ENCODE measurements around the gene MARK3.
"Not testable (repeated sequence)": the region's sequence is repeated elsewhere in the genome, so short reads cannot be mapped to it uniquely, and the experiment has no call there.

The MARK3 gene

DNA sequence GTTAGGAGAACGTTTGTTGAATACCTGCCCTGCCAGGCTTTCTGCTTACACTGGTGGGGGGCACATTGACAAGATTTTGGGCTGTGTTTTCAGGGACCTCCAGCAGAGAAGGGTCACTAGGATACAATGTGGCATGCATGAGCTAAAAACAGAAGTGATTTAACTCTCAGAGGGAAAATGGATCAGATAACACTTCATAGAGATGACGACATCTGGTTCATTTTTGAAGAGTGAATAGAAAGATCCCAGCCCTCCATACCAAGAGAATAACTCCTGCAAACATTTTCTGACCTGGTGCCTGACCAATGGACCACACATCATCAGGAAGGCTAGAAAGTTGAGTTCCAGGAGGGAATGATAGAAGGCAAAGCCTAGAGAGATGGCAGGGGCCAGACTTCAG is 103.7 kb downstream of the MARK3 start:
- no peak for DNase-seq (ENCODE audit: low read depth in 2 of 2)

GRCh38 chr14:103489621-103490020 is 104.4 kb downstream of the MARK3 start:
- DNase-seq (ENCODE audit: low read depth in 2 of 2): no peak

GRCh38 chr14:103491691-103492090 is 106.5 kb downstream of the MARK3 start:
- DNase-seq (ENCODE audit: low read depth in 2 of 2): no peak

DNA sequence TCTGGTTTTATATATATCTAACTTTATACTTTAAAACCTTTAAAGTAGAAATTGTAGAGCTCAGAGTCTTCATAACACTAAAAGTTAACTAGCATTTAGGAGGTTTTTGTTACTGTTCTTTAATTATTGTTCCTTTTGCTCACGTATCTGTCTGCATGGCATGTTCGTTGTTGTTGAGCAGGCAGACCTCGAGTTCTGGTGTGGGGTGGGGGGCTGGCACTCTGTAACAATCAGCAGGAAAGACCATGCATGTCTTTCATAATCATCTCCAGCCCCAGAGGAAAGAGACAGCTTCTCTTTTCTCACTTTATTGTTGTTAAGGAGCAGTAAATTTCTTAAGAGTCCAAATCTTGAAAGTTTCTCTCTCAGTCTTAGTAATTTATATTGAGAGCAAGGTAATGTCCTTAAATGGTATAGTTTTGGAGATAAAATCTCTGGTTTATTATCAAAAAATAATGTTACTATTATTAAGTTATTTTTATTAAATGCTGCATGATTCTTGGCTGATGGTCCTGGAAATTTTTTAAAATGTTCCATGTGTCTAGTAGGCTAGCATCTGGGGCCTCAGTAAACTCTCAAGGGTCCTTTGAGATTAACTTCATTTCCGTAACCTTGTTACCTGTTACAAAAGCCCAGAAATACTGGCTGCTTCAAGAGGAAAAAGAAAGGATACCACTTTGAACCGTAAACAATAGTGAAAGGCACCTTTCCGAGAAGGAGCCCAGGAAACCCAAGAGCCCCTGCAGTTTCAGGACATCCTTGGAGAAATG is 107.1 kb downstream of the MARK3 start:
- DNase-seq (ENCODE audit: low read depth in 2 of 2): no peak

DNA sequence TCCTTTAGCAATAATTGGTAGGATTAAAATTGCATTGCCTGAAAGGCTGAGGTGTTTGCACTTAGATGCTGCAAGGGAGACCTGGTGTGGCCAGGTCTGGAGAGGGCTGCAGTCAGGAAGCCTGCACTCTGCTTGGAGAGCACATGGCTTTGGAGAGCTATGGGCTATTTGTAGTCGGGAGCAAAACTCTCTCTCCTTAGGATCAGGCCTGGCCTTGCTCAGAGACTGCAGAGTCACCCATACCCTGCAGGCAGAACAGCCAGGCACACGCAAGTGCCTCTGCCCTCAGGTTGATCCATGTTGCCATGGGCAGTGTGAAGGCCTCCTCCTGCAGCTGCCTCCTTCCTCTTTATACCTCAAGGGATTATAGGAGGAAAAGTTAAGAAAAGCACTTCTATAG is 110.6 kb downstream of the MARK3 start:
- no peak for DNase-seq (ENCODE audit: low read depth in 2 of 2)

DNA sequence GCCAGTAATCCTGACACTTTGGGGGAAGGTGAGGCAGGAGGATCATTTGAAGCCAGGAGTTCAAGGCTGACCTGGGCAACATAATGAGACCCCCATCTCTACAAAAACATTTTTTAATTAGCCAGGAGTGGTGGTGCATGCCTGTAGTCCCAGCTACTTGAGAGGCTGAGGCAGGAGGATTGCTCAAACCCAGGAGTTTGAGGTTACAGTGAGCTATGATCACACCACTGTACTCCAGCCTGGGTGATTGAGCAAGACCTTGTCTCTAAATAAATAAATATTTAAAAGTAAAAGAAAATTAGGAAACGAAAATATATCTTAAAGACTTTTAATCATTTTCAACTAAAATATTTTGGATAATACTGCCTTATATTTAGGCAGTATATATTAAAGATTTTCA is 111.6 kb downstream of the MARK3 start:
- DNase-seq (ENCODE audit: low read depth in 2 of 2): no peak

DNA sequence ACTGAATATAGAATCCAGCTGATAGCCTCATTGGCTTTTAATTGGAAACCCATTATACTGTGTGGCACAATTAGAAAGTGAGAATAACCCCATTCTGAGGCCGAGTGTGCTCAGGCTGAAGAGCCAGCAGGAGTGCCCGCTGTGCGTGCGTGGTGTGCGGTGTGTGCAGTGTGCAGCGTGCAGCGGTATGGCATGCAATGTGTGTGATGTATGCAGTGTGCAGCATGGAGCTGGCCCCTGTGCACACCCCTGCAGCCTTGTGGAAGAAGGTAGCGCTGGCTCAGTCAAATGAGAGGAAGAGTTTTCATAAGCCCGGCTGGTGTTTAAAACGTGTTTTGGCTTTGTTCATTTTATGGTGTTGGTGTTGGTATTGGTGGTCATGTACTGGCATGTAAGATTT is 114.5 kb downstream of the MARK3 start:
- DNase-seq (ENCODE audit: low read depth in 2 of 2): no peak

- peak; percentile 47 to 77 for DNase-seq (ENCODE audit: low read depth in 2 of 2)
Measured at GRCh38 chr14:103500148-103500990, 115.2 kb downstream of the MARK3 start.

- no peak for DNase-seq (ENCODE audit: low read depth in 2 of 2)
Measured at GRCh38 chr14:103501041-103501870, 116.0 kb downstream of the MARK3 start.

DNA sequence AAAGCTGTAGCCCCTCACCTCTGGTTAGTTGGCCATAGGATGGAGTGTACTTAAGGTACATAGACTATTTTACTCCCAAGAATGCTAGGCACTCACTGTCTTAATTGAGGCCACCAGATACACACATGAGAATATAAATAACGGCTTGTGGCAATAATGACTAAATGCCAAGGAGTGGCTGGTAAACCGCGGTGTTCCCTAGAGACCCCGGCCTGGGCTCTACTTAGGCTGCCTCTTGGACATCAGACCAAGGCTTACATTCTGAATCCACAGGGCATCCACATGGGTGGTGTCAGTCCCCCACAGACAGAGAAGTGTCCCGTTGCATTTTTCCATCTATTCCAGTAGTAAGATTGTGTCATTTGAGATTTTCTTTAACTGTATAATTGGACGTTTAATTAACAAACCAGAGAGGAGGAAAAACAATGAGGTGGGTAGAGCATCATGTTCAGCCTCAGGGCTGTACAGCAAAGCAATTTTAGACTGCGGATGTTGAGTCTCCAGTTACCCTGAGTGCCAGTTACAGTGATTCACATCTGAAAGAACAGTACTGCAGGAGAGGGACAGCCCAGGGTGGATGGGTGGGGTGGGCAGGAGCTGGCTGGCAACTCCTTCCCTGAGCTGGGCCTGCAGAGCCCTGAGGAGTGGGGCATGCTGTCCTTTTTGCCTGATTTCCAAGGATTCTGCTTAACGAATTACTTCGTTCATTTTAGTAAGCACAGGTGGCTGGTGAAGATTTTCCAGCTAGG is 116.9 kb downstream of the MARK3 start:
- DNase-seq (ENCODE audit: low read depth in 2 of 2): no peak

DNA sequence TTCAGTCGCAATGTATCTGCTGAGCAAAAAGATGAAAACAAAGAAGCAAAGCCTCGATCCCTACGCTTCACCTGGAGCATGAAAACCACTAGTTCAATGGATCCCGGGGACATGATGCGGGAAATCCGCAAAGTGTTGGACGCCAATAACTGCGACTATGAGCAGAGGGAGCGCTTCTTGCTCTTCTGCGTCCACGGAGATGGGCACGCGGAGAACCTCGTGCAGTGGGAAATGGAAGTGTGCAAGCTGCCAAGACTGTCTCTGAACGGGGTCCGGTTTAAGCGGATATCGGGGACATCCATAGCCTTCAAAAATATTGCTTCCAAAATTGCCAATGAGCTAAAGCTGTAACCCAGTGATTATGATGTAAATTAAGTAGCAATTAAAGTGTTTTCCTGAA is 117.7 kb downstream of the MARK3 start:
- no peak for DNase-seq (ENCODE audit: low read depth in 2 of 2)

DNA sequence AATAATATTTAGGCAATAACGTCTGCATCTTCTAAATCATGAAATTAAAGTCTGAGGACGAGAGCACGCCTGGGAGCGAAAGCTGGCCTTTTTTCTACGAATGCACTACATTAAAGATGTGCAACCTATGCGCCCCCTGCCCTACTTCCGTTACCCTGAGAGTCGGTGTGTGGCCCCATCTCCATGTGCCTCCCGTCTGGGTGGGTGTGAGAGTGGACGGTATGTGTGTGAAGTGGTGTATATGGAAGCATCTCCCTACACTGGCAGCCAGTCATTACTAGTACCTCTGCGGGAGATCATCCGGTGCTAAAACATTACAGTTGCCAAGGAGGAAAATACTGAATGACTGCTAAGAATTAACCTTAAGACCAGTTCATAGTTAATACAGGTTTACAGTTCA is 118.1 kb downstream of the MARK3 start:
- no peak for DNase-seq (ENCODE audit: low read depth in 2 of 2)

DNA sequence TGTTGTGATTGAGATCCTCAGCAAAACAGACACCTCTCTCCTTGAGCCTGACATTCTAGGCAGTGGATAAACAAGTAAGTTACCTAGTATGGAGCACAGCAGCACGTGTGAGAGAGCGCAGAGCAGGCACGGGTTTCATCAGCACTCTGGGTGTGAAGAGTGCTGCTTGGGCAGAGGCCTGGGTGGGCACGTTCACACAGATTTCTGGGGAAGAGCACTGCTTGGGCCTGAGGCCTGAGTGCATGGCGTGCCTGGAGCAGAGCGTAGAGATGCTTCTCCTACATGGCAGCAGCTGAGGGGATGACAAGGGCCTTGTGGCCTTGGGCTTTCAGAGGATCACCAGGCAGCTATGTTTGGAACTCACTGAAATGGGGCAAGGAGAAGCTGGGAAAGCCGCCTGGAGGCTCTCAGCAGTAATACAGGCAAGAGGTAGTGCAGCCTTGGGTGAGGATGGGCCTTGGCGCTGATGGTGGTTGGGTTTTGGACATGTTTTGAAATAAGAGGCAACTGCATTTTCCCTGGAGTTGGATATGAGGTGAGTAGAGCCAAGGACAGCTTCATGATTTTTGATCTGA is 119.9 kb downstream of the MARK3 start:
- no peak for DNase-seq (ENCODE audit: low read depth in 2 of 2)

- no peak for DNase-seq (ENCODE audit: low read depth in 2 of 2)
Measured at GRCh38 chr14:103507751-103508150, 122.5 kb downstream of the MARK3 start.

- DNase-seq (ENCODE audit: low read depth in 2 of 2): no peak
Measured at GRCh38 chr14:103508521-103509329, 123.5 kb downstream of the MARK3 start.

GRCh38 chr14:103509864-103510723 is 124.9 kb downstream of the MARK3 start:
- no peak for DNase-seq (ENCODE audit: low read depth in 2 of 2)

- DNase-seq (ENCODE audit: low read depth in 2 of 2): no peak
Measured at GRCh38 chr14:103510724-103511693, 125.8 kb downstream of the MARK3 start.

DNA sequence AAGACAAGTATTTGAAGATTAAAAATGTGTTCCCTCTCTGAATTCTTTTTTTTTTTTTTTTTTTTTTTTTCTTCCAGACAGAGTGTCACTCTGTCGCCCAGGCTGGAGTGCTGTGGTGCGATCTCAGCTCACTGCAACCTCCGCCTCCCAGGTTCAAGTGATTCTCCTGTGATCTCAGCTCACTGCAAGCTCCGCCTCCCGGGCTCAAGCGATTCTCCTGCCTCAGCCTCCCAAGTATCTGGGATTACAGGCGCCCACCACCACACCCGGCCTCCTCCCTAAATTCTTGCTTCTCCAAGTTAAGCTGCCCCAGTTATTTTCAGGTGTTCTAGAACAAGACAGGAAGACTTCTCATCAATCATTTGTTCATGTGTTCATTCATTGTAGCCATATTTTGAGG is 127.0 kb downstream of the MARK3 start:
- not testable (repeated sequence) for DNase-seq (ENCODE audit: low read depth in 2 of 2)
